BJ (cell line): ENCODE results near the gene KCNQ1. TPM values are rescaled to one million over a fixed set of nuclear protein-coding genes. Genes with fewer than 3 reads are reported as not detected.

Experiments
- CTCF ChIA-PET: fragments of 350-600 bp; formaldehyde crosslinking; extraction: SDS; loops from one replicate; lab custom pipeline; 2021; ENCODE audit warnings: antibody characterized with exemption, inconsistent platforms; lab: Yijun Ruan, JAX
- POLR2A ChIA-PET: fragments of 300-600 bp; sonication (Branson Sonifier 250); formaldehyde crosslinking; extraction: SDS; loops from one replicate; lab custom pipeline; 2021; ENCODE audit warnings: antibody characterized with exemption; lab: Charles Lee
- DNase-seq: peaks from one replicate; pipeline ENCODE4 v3.0.0-alpha.2; 2011; ENCODE audit warnings: low read depth
- H3K27me3 ChIP-seq: 2 replicates; pipeline ENCODE4 v1.6.0; 2011; ENCODE audit warnings: low read length; ENCODE audit not compliant: control insufficient read depth, insufficient read depth
- H3K36me3 ChIP-seq: 2 replicates; pipeline ENCODE4 v1.5.1; 2011; ENCODE audit warnings: low read length; ENCODE audit not compliant: control insufficient read depth, insufficient read depth
- H3K4me3 ChIP-seq: 2 replicates; pipeline ENCODE4 v1.5.1; 2011; ENCODE audit warnings: low read depth, mild to moderate bottlenecking, control low read depth, low read length
- CTCF ChIP-seq: IDR thresholded peaks from 2 replicates; pipeline ENCODE4 v1.5.1; 2011; ENCODE audit warnings: low read depth, mild to moderate bottlenecking, control low read depth, inconsistent platforms, low read length, moderate library complexity; ENCODE audit not compliant: insufficient read depth
- polyA plus RNA-seq: library from polyadenylated mRNA; depleted of rRNA; stranded (reverse); fragments of >200 nt; gene quantifications from 2 replicates; pipeline ENCODE4 v1.2.3, GENCODE V29; 2011

The KCNQ1 gene
- polyA plus RNA-seq, 1 experiment: not detected

- CTCF ChIA-PET: interaction anchor here (1.4 to 1.8 kb wide), 2 partner anchors 24 kb away, joined by 3 to 8 read pairs; no protein-coding TSS in a partner anchor
- H3K4me3 ChIP-seq: no peak within 1 kb of the TSS
- POLR2A ChIA-PET: no interaction called here
- DNase-seq: no peak
- TF ChIP-seq CTCF: no peak
- no peaks in the 10 kb centered on the region for H3K36me3 ChIP-seq
- H3K27me3 ChIP-seq: peaks cover 19% of the 10 kb centered on the region
Measured at GRCh38 chr11:2443881-2444820, 657 bp upstream of the KCNQ1 start, which contains the start of gene TRPM5. TRPM5 (minus strand) TSS chr11:2444514; CDS start chr11:2423036, 21,478 bp downstream.

GRCh38 chr11:2445746-2446551 is 1.1 kb downstream of the KCNQ1 start:
- ChIA-PET POLR2A (no interaction called here), CTCF (interaction anchor here (0.7 to 1.8 kb wide), 2 partner anchors 25 to 32 kb away, joined by 3 to 8 read pairs; no protein-coding TSS in a partner anchor)
- Histone ChIP-seq H3K4me3 (no peak overlapping the region), H3K27me3 (peaks cover 18% of the 10 kb centered on the region), H3K36me3 (no peaks in the 10 kb centered on the region)
- no peak for DNase-seq
- TF ChIP-seq CTCF: no peak

GRCh38 chr11:2446590-2447252 is 1.9 kb downstream of the KCNQ1 start:
- ChIA-PET CTCF (interaction anchor here (0.6 kb wide), 1 partner anchor 72 kb away, joined by 3 read pairs; no protein-coding TSS in a partner anchor), POLR2A (no interaction called here)
- no peak overlapping the region for H3K4me3 ChIP-seq
- H3K27me3 ChIP-seq: peaks cover 18% of the 10 kb centered on the region
- no peak for TF ChIP-seq CTCF
- no peak for DNase-seq
- no peaks in the 10 kb centered on the region for H3K36me3 ChIP-seq

- DNase-seq: no peak
- POLR2A ChIA-PET: no interaction called here
- no peak for TF ChIP-seq CTCF
- no peak overlapping the region for H3K4me3 ChIP-seq
- no peaks in the 10 kb centered on the region for H3K36me3 ChIP-seq
- CTCF ChIA-PET: interaction anchor here (0.5 kb wide), 1 partner anchor 289 kb away, joined by 3 read pairs; no protein-coding TSS in a partner anchor
- peaks cover 23% of the 10 kb centered on the region for H3K27me3 ChIP-seq
Measured at GRCh38 chr11:2447253-2447950, 2.6 kb downstream of the KCNQ1 start.
